ENCODE measurements around the gene F7.

DNA sequence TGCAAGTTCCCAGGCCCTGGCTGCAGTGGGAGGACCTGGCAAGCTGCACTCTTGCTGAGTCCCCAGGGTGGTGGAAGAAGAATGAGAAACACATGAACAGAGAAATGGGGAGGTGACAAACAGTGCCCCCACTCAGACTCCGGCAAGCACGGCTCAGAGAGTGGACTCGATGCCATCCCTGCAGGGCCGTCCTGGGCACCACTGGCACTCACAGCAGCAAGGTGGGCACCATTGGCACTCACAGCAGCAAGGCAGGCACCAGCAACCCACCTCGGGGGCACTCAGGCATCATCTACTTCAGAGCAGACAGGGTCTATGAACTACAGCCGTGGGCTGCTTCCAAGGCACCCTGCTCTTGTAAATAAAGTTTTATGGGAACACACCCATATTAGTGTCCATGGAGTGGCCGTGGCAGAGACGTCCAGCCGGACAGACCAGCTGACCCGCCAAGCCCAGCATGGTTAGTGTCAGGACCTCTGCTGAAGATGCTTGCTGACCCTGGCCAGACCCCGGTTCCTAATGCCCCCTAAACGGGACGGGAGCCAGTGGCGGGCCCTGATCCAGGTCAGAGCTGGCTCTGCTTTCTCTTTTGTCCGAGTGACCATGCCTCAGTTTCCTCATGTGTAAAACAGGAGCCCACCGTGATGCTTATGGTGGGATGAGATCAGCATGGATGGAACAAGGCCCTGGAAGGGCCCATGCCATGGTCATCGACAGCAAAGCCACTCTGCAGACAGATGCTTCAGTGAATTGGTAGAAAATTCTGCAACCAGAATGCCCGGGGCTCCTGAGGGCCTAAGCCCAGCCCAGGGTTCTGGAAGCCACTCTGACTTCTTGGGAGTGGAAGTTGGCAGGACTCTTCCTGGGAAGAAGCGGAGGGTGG lies 14.9 kb downstream of the F7 start:
- TF ChIP-seq GATA3 (IDR thresholded peaks at IDR 0.05; ENCODE audit: low read depth, low read length) = no peak
- no peak for TF ChIP-seq GATA2 (IDR thresholded peaks at IDR 0.05; ENCODE audit: low read depth, low read length)

Data from SH-SY5Y (cell line).